Stimulated activated CD8-positive, alpha-beta memory T cell treated with anti-CD3 and anti-CD28 coated beads, Interleukin-15, amount 100 ng/mL, for 1 hour (primary cell): ENCODE results near the gene DRAXIN.

Experiments
- DNase-seq: peaks from one replicate; pipeline ENCODE4 v3.0.0-alpha.2; 2020; ENCODE audit warnings: low read depth

DRAXIN gene

GRCh38 chr1:11765661-11766428 lies 74.3 kb downstream of the DRAXIN start:
- DNase-seq, result no peak

- DNase-seq, result no peak
Measured at GRCh38 chr1:11766429-11766776, 74.9 kb downstream of the DRAXIN start.

- DNase-seq, result no peak
Measured at GRCh38 chr1:11767922-11768704, 76.6 kb downstream of the DRAXIN start.

GRCh38 chr1:11768821-11769220 lies 77.3 kb downstream of the DRAXIN start:
- DNase-seq, result no peak

GRCh38 chr1:11769274-11769673 lies 77.8 kb downstream of the DRAXIN start:
- DNase-seq, result no peak

GRCh38 chr1:11770011-11770410 lies 78.5 kb downstream of the DRAXIN start:
- DNase-seq, result no peak

- no peak for DNase-seq
Measured at GRCh38 chr1:11771481-11772043, 80.1 kb downstream of the DRAXIN start.

- no peak for DNase-seq
Measured at GRCh38 chr1:11772458-11772857, 80.9 kb downstream of the DRAXIN start.

- DNase-seq, result no peak
Measured at GRCh38 chr1:11774753-11775152, 83.2 kb downstream of the DRAXIN start.
